ENCODE measurements around the gene ZFR2.

The ZFR2 gene

GRCh38 chr19:3785451-3785937 lies 83.3 kb downstream of the ZFR2 start:
- DNase-seq: no peak

GRCh38 chr19:3784607-3785450 lies 84.0 kb downstream of the ZFR2 start:
- no peak for DNase-seq

- DNase-seq: peak; percentile 67
These were observed 84.9 kb downstream of the ZFR2 start for GRCh38 chr19:3783660-3784584.

GRCh38 chr19:3782903-3783302 lies 85.9 kb downstream of the ZFR2 start:
- DNase-seq: no peak

- DNase-seq: no peak
These were observed 86.5 kb downstream of the ZFR2 start for GRCh38 chr19:3782330-3782729.

GRCh38 chr19:3781603-3782002 lies 87.2 kb downstream of the ZFR2 start:
- DNase-seq: no peak

GRCh38 chr19:3780786-3781304 lies 88.0 kb downstream of the ZFR2 start:
- DNase-seq: no peak

- DNase-seq: no peak
These were observed 89.7 kb downstream of the ZFR2 start for GRCh38 chr19:3778899-3779723.

- DNase-seq: no peak
These were observed 90.6 kb downstream of the ZFR2 start for GRCh38 chr19:3778104-3778867.

- no peak for DNase-seq
These were observed 92.3 kb downstream of the ZFR2 start for GRCh38 chr19:3776479-3777040.

- DNase-seq: no peak
These were observed 93.0 kb downstream of the ZFR2 start for GRCh38 chr19:3775831-3776230.

GRCh38 chr19:3775374-3775711 lies 93.5 kb downstream of the ZFR2 start:
- DNase-seq: no peak

GRCh38 chr19:3774621-3775373 lies 94.0 kb downstream of the ZFR2 start:
- no peak for DNase-seq

GRCh38 chr19:3773814-3774515 lies 94.9 kb downstream of the ZFR2 start:
- DNase-seq: no peak

GRCh38 chr19:3771906-3772455 lies 96.9 kb downstream of the ZFR2 start, which contains the start of gene RAX2:
TSS of gene RAX2 (minus strand) at chr19:3772228. CDS start at chr19:3771742, 486 bp downstream.
- no peak for DNase-seq

- DNase-seq: no peak
These were observed 97.6 kb downstream of the ZFR2 start for GRCh38 chr19:3771000-3771905.

- no peak for DNase-seq
These were observed 98.5 kb downstream of the ZFR2 start for GRCh38 chr19:3770136-3770999.
